ENCODE data around the gene MTAP.

The MTAP gene

DNA sequence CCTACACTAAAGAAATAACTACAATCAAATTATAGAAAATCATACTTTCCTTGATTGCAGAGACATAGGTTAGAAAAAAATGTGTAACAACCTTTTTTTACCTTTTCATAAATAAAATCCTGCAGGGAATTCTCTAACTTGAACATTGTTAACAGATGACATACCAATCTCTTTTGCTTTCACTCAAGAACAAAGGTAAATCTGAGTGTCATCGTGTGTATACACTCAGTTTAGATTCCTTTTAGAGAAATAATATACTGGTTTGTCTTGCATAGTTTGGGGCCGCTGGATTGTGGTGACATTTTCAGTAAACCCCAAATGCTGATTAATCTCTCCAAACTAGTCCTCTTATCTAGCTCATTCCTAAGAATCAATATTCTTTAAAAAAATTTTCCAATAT lies 20.8 kb upstream of the MTAP start:
- Histone ChIP-seq H2BK5ac (ENCODE audit: low read depth, low read length, poor library complexity, severe bottlenecking) (no peak overlapping the region), H3K4me3 (ENCODE audit: insufficient read depth in 1 of 2, low read depth in 1 of 2, low read length in 2 of 2) (no peak overlapping the region), H3K4ac (ENCODE audit: low read depth in 1 of 2, low read length in 2 of 2) (no peak overlapping the region), H3K14ac (ENCODE audit: low read length in 2 of 2) (no peak overlapping the region), H3K27ac (ENCODE audit: low read length, poor library complexity, severe bottlenecking) (no peak overlapping the region), H3K23ac (ENCODE audit: low read length in 2 of 2) (no peak overlapping the region), H2BK12ac (ENCODE audit: low read length in 2 of 2) (no peak overlapping the region), H4K8ac (ENCODE audit: low read length) (no peak overlapping the region), H3K4me1 (ENCODE audit: control insufficient read depth, insufficient read depth, low read depth, low read length) (peaks cover 1% of the 10 kb centered on the region), H3K79me1 (replicated peaks; ENCODE audit: low read length, poor library complexity, severe bottlenecking) (no peaks in the 10 kb centered on the region), H3K4me2 (ENCODE audit: low read length, poor library complexity, severe bottlenecking) (no peak overlapping the region), H3K9me3 (ENCODE audit: control insufficient read depth, low read length) (no peaks in the 10 kb centered on the region), H2AK5ac (ENCODE audit: low read length, severe bottlenecking) (no peak overlapping the region), H3K36me3 (ENCODE audit: control insufficient read depth in 1 of 2, insufficient read depth in 2 of 2, low read depth in 1 of 2, low read length in 2 of 2) (no peaks in the 10 kb centered on the region), H2BK120ac (ENCODE audit: low read depth, low read length) (no peak overlapping the region), H3K18ac (ENCODE audit: low read depth in 1 of 2, low read length in 2 of 2) (no peak overlapping the region), H2BK15ac (ENCODE audit: low read depth, poor library complexity, severe bottlenecking) (no peak overlapping the region), H3K9ac (ENCODE audit: low read length) (no peak overlapping the region), H3K27me3 (ENCODE audit: control insufficient read depth in 1 of 2, insufficient read depth in 1 of 2, low read length in 2 of 2) (no peaks in the 10 kb centered on the region), H4K91ac (ENCODE audit: low read length) (no peak overlapping the region), H2AFZ (ENCODE audit: low read depth, low read length) (no peak overlapping the region)
- no peak for DNase-seq
- WGBS: no CpG with 5 or more reads among the region's 2 CpGs

DNA sequence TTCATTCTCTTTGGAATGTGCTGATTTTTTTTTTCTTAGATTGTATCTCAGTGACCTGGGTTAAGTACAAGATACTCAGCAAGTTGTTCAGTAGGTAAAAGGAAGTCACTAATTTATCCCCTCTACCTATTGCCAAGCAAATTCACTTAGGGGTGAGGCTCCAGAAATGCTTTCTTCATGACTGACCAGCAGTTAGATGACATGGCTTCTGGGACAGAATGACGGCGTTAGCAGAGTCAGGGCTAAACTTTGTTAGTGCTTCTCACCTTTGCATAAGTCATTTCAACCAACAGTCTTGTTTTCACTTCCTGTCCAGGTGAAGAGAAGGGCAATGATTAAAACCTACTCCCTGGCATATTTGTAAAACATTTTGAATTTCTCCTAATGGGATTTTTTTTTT lies 20.2 kb upstream of the MTAP start:
- no peak overlapping the region for H3K23ac ChIP-seq (ENCODE audit: low read length in 2 of 2)
- no peak overlapping the region for H3K4ac ChIP-seq (ENCODE audit: low read depth in 1 of 2, low read length in 2 of 2)
- no peaks in the 10 kb centered on the region for H3K79me1 ChIP-seq (replicated peaks; ENCODE audit: low read length, poor library complexity, severe bottlenecking)
- WGBS: 56% methylated on average over 2 of the region's 2 CpGs
- H3K4me2 ChIP-seq (ENCODE audit: low read length, poor library complexity, severe bottlenecking): no peak overlapping the region
- H3K4me3 ChIP-seq (ENCODE audit: insufficient read depth in 1 of 2, low read depth in 1 of 2, low read length in 2 of 2): no peak overlapping the region
- H2AFZ ChIP-seq (ENCODE audit: low read depth, low read length): no peak overlapping the region
- H2BK5ac ChIP-seq (ENCODE audit: low read depth, low read length, poor library complexity, severe bottlenecking): no peak overlapping the region
- no peaks in the 10 kb centered on the region for H3K36me3 ChIP-seq (ENCODE audit: control insufficient read depth in 1 of 2, insufficient read depth in 2 of 2, low read depth in 1 of 2, low read length in 2 of 2)
- H3K27me3 ChIP-seq (ENCODE audit: control insufficient read depth in 1 of 2, insufficient read depth in 1 of 2, low read length in 2 of 2): no peaks in the 10 kb centered on the region
- H3K9ac ChIP-seq (ENCODE audit: low read length): no peak overlapping the region
- H3K18ac ChIP-seq (ENCODE audit: low read depth in 1 of 2, low read length in 2 of 2): no peak overlapping the region
- H3K4me1 ChIP-seq (ENCODE audit: control insufficient read depth, insufficient read depth, low read depth, low read length): peaks cover 1% of the 10 kb centered on the region
- no peak overlapping the region for H3K14ac ChIP-seq (ENCODE audit: low read length in 2 of 2)
- H2BK15ac ChIP-seq (ENCODE audit: low read depth, poor library complexity, severe bottlenecking): no peak overlapping the region
- no peaks in the 10 kb centered on the region for H3K9me3 ChIP-seq (ENCODE audit: control insufficient read depth, low read length)
- no peak overlapping the region for H4K8ac ChIP-seq (ENCODE audit: low read length)
- no peak overlapping the region for H2BK12ac ChIP-seq (ENCODE audit: low read length in 2 of 2)
- no peak overlapping the region for H3K27ac ChIP-seq (ENCODE audit: low read length, poor library complexity, severe bottlenecking)
- no peak overlapping the region for H2AK5ac ChIP-seq (ENCODE audit: low read length, severe bottlenecking)
- H2BK120ac ChIP-seq (ENCODE audit: low read depth, low read length): no peak overlapping the region
- no peak for DNase-seq
- H4K91ac ChIP-seq (ENCODE audit: low read length): no peak overlapping the region

DNA sequence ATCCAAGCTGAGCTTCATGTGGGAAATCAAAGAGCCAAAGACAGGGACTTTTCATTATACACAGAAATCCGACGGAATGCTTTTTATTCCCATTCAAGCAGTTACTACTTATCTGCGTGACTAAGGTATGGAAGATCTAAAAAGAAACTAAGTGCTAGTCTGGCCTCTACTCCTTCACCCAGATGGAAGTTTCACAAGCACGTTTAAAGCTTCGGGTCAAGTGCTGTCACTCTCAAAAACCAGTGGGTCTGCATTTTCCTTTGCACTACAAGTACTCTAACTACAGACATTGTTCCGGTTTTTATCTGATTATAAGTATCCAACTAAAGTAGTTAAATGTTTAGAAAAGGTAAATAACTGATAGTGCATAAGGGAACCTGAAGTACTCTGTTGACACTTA lies 13.7 kb upstream of the MTAP start:
- DNase-seq: peak; percentile 65
- no peak overlapping the region for H3K4me2 ChIP-seq (ENCODE audit: low read length, poor library complexity, severe bottlenecking)
- H3K4me1 ChIP-seq (ENCODE audit: control insufficient read depth, insufficient read depth, low read depth, low read length): no peaks in the 10 kb centered on the region
- no peaks in the 10 kb centered on the region for H3K36me3 ChIP-seq (ENCODE audit: control insufficient read depth in 1 of 2, insufficient read depth in 2 of 2, low read depth in 1 of 2, low read length in 2 of 2)
- H3K4me3 ChIP-seq (ENCODE audit: insufficient read depth in 1 of 2, low read depth in 1 of 2, low read length in 2 of 2): peak overlapping the region in 1 of 2 experiments; percentile 50
- H3K14ac ChIP-seq (ENCODE audit: low read length in 2 of 2): no peak overlapping the region
- no peaks in the 10 kb centered on the region for H3K79me1 ChIP-seq (replicated peaks; ENCODE audit: low read length, poor library complexity, severe bottlenecking)
- H3K9me3 ChIP-seq (ENCODE audit: control insufficient read depth, low read length): no peaks in the 10 kb centered on the region
- no peak overlapping the region for H2BK120ac ChIP-seq (ENCODE audit: low read depth, low read length)
- peaks cover 0 to 15% of the 10 kb centered on the region in 2 experiments for H3K27me3 ChIP-seq (ENCODE audit: control insufficient read depth in 1 of 2, insufficient read depth in 1 of 2, low read length in 2 of 2)
- H3K23ac ChIP-seq (ENCODE audit: low read length in 2 of 2): no peak overlapping the region
- H2BK12ac ChIP-seq (ENCODE audit: low read length in 2 of 2): no peak overlapping the region
- H2BK5ac ChIP-seq (ENCODE audit: low read depth, low read length, poor library complexity, severe bottlenecking): no peak overlapping the region
- H4K8ac ChIP-seq (ENCODE audit: low read length): no peak overlapping the region
- no peak overlapping the region for H3K27ac ChIP-seq (ENCODE audit: low read length, poor library complexity, severe bottlenecking)
- H2AFZ ChIP-seq (ENCODE audit: low read depth, low read length): no peak overlapping the region
- no peak overlapping the region for H4K91ac ChIP-seq (ENCODE audit: low read length)
- no peak overlapping the region for H2AK5ac ChIP-seq (ENCODE audit: low read length, severe bottlenecking)
- H3K18ac ChIP-seq (ENCODE audit: low read depth in 1 of 2, low read length in 2 of 2): no peak overlapping the region
- no peak overlapping the region for H3K4ac ChIP-seq (ENCODE audit: low read depth in 1 of 2, low read length in 2 of 2)
- H3K9ac ChIP-seq (ENCODE audit: low read length): peak overlapping the region; percentile 80
- WGBS: 58% methylated on average over 4 of the region's 6 CpGs
- no peak overlapping the region for H2BK15ac ChIP-seq (ENCODE audit: low read depth, poor library complexity, severe bottlenecking)

DNA sequence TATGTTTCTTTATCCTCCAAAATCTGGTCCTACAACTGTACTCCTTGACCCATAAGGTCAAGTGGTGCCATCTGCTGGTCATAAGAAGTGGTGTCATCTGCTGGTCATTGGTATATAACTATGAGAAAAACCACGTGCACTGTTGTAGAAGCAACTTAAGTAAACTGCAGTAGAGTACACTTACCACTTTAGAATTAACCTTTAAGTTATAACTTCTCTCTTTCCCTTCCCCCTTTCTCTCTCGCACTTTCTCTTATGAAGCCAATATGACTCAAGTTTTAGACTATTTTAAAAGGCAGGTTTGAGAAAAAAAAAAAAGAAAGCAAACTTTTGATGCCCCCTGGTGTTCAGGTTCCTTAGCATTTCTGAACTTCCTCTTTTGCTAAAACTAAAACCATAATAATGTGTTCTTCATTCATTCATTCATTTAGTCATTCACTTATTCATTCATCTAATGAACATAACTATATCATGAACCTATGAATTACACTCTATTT lies 12.8 kb upstream of the MTAP start:
- H3K9me3 ChIP-seq (ENCODE audit: control insufficient read depth, low read length): no peaks in the 10 kb centered on the region
- no peak overlapping the region for H4K8ac ChIP-seq (ENCODE audit: low read length)
- H3K23ac ChIP-seq (ENCODE audit: low read length in 2 of 2): no peak overlapping the region
- no peak overlapping the region for H2BK120ac ChIP-seq (ENCODE audit: low read depth, low read length)
- no peak overlapping the region for H3K27ac ChIP-seq (ENCODE audit: low read length, poor library complexity, severe bottlenecking)
- H3K4me2 ChIP-seq (ENCODE audit: low read length, poor library complexity, severe bottlenecking): peak overlapping the region; percentile 28
- H3K4me3 ChIP-seq (ENCODE audit: insufficient read depth in 1 of 2, low read depth in 1 of 2, low read length in 2 of 2): peak overlapping the region in 1 of 2 experiments; percentile 71
- H3K4ac ChIP-seq (ENCODE audit: low read depth in 1 of 2, low read length in 2 of 2): no peak overlapping the region
- H3K27me3 ChIP-seq (ENCODE audit: control insufficient read depth in 1 of 2, insufficient read depth in 1 of 2, low read length in 2 of 2): peaks cover 0 to 16% of the 10 kb centered on the region in 2 experiments
- DNase-seq: peak; percentile 88
- no peak overlapping the region for H2AFZ ChIP-seq (ENCODE audit: low read depth, low read length)
- no peak overlapping the region for H3K14ac ChIP-seq (ENCODE audit: low read length in 2 of 2)
- no peaks in the 10 kb centered on the region for H3K79me1 ChIP-seq (replicated peaks; ENCODE audit: low read length, poor library complexity, severe bottlenecking)
- no peak overlapping the region for H4K91ac ChIP-seq (ENCODE audit: low read length)
- H3K4me1 ChIP-seq (ENCODE audit: control insufficient read depth, insufficient read depth, low read depth, low read length): no peaks in the 10 kb centered on the region
- no peak overlapping the region for H2AK5ac ChIP-seq (ENCODE audit: low read length, severe bottlenecking)
- no peak overlapping the region for H2BK15ac ChIP-seq (ENCODE audit: low read depth, poor library complexity, severe bottlenecking)
- H3K9ac ChIP-seq (ENCODE audit: low read length): peak overlapping the region; percentile 80
- WGBS: no CpG with 5 or more reads among the region's 2 CpGs
- no peaks in the 10 kb centered on the region for H3K36me3 ChIP-seq (ENCODE audit: control insufficient read depth in 1 of 2, insufficient read depth in 2 of 2, low read depth in 1 of 2, low read length in 2 of 2)
- no peak overlapping the region for H2BK5ac ChIP-seq (ENCODE audit: low read depth, low read length, poor library complexity, severe bottlenecking)
- H2BK12ac ChIP-seq (ENCODE audit: low read length in 2 of 2): no peak overlapping the region
- no peak overlapping the region for H3K18ac ChIP-seq (ENCODE audit: low read depth in 1 of 2, low read length in 2 of 2)

Measured in mesenchymal stem cell (in vitro differentiated cells and primary cell).